H1 (cell line): ENCODE results near the gene ABCC6. TPM values are rescaled to one million over a fixed set of nuclear protein-coding genes. Genes with fewer than 3 reads are reported as not detected.

Experiments
- CTCF ChIA-PET: fragments of 300-600 bp; sonication (Branson Sonifier 250); formaldehyde crosslinking; loops from one replicate; lab custom pipeline; 2021; ENCODE audit not compliant: partially characterized antibody; lab: Charles Lee
- POLR2A ChIA-PET: fragments of 300-600 bp; sonication (Branson Sonifier 250); formaldehyde crosslinking; loops from one replicate; lab custom pipeline; 2021; ENCODE audit warnings: inconsistent platforms; ENCODE audit not compliant: partially characterized antibody; lab: Charles Lee
- DNase-seq, 2 experiments: peaks; one replicate each; pipeline versions ENCODE4 v3.0.0 to v3.0.0-alpha.2; 2010 to 2022; ENCODE audit warnings: low spot score in 2 of 2, low read depth in 1 of 2, mixed read lengths in 1 of 2
- FAIRE-seq: peaks from 2 replicates; lab custom pipeline; 2011; peaks lifted over from hg19 to GRCh38; lab: Jason Lieb, UNC
- H2AFZ ChIP-seq: 2 replicates; pipeline ENCODE4 v1.8.1; 2012; ENCODE audit warnings: low read length, inconsistent platforms
- H2AK5ac ChIP-seq: 2 replicates; pipeline ENCODE4 v1.6.1; 2013; ENCODE audit warnings: low read depth, low read length
- H2BK120ac ChIP-seq: replicated peaks from 2 replicates; pipeline ENCODE3; 2013; ENCODE audit warnings: low read depth, low read length, inconsistent platforms
- H2BK12ac ChIP-seq: 2 replicates; pipeline ENCODE4 v1.6.1; 2013; ENCODE audit warnings: low read depth, low read length
- H2BK15ac ChIP-seq: 2 replicates; pipeline ENCODE4 v1.6.1; 2013; ENCODE audit warnings: low read length
- H2BK20ac ChIP-seq: 2 replicates; pipeline ENCODE4 v1.6.1; 2013; ENCODE audit warnings: low read length
- H2BK5ac ChIP-seq: 2 replicates; pipeline ENCODE4 v1.6.1; 2013; ENCODE audit warnings: low read depth, low read length
- H3K14ac ChIP-seq: 2 replicates; pipeline ENCODE4 v1.6.1; 2013; ENCODE audit warnings: inconsistent platforms; ENCODE audit not compliant: insufficient read length
- H3K18ac ChIP-seq: 2 replicates; pipeline ENCODE4 v1.6.1; 2013; ENCODE audit warnings: low read length; ENCODE audit errors: extremely low read depth
- H3K23ac ChIP-seq: 2 replicates; pipeline ENCODE4 v1.6.1; 2013; ENCODE audit warnings: inconsistent platforms; ENCODE audit not compliant: insufficient read length
- H3K23me2 ChIP-seq: 2 replicates; pipeline ENCODE4 v1.6.1; 2013; ENCODE audit warnings: low read depth, low read length
- H3K27ac ChIP-seq: 2 replicates; pipeline ENCODE4 v1.6.1; 2011; ENCODE audit warnings: low read depth, low read length, inconsistent platforms
- H3K27me3 ChIP-seq, 4 experiments: replicated peaks in 1 of 4; 1 replicate in 1 of 4; 2 replicates in 3 of 4; pipeline versions ENCODE4 v1.6.1 to v1.8.1; 2011 to 2013; ENCODE audit warnings: low read length in 3 of 4, mild to moderate bottlenecking in 3 of 4, inconsistent platforms in 2 of 4, mixed read lengths in 2 of 4, moderate library complexity in 1 of 4; ENCODE audit not compliant: control insufficient read depth in 3 of 4, insufficient read depth in 3 of 4; ENCODE audit errors: extremely low read depth in 1 of 4
- H3K36me3 ChIP-seq, 4 experiments: 2 replicates each; pipeline versions ENCODE4 v1.6.1 to v1.8.1; 2011 to 2013; ENCODE audit warnings: mild to moderate bottlenecking in 4 of 4, low read length in 3 of 4, moderate library complexity in 2 of 4, control low read depth in 1 of 4, inconsistent platforms in 1 of 4; ENCODE audit not compliant: insufficient read depth in 4 of 4, control insufficient read depth in 2 of 4
- H3K4ac ChIP-seq: replicated peaks from 2 replicates; pipeline ENCODE3; 2013; ENCODE audit warnings: low read length, low read depth, mixed read lengths, inconsistent platforms; ENCODE audit not compliant: insufficient read length
- H3K4me1 ChIP-seq, 4 experiments: replicated peaks in 1 of 4; 1 replicate in 1 of 4; 2 replicates in 3 of 4; pipeline versions ENCODE4 v1.6.1 to v1.8.1; 2011 to 2013; ENCODE audit warnings: low read length in 3 of 4, inconsistent platforms in 2 of 4, mixed read lengths in 1 of 4; ENCODE audit not compliant: insufficient read depth in 4 of 4, control insufficient read depth in 3 of 4
- H3K4me2 ChIP-seq, 2 experiments: 2 replicates each; pipeline versions ENCODE4 v1.6.1 to v1.8.1; 2011 to 2013; ENCODE audit warnings: low read depth in 2 of 2, low read length in 2 of 2, control low read depth in 1 of 2, inconsistent platforms in 1 of 2, mild to moderate bottlenecking in 1 of 2; ENCODE audit not compliant: insufficient read depth in 1 of 2
- H3K4me3 ChIP-seq, 4 experiments: fragments of 200-600, 300-600 bp in 1 of 4; sonication (generic), shearing (Covaris generic), sonication (Bioruptor Twin) in 1 of 4; 2 replicates each; pipeline versions ENCODE4 v1.5.1 to v1.8.1; 2011 to 2016; ENCODE audit warnings: low read length in 4 of 4, low read depth in 3 of 4, control low read depth in 2 of 4, inconsistent platforms in 2 of 4, mild to moderate bottlenecking in 2 of 4, mixed read lengths in 1 of 4, moderate library complexity in 1 of 4; ENCODE audit not compliant: insufficient read depth in 2 of 4; ENCODE audit errors: extremely low read depth in 1 of 4
- H3K56ac ChIP-seq: replicated peaks from 2 replicates; pipeline ENCODE3; 2013; ENCODE audit warnings: low read depth, mild to moderate bottlenecking, mixed read lengths, low read length, inconsistent platforms; ENCODE audit not compliant: insufficient read length
- H3K79me1 ChIP-seq: 2 replicates; pipeline ENCODE4 v1.6.1; 2013; ENCODE audit warnings: low read depth, low read length, control low read depth
- H3K79me2 ChIP-seq, 2 experiments: 2 replicates each; pipeline versions ENCODE4 v1.6.1 to v1.8.1; 2012 to 2013; ENCODE audit warnings: low read length in 2 of 2, mild to moderate bottlenecking in 2 of 2, inconsistent platforms in 1 of 2; ENCODE audit not compliant: insufficient read depth in 2 of 2, control insufficient read depth in 1 of 2
- H3K9ac ChIP-seq, 4 experiments: replicated peaks in 1 of 4; 1 replicate in 1 of 4; 2 replicates in 3 of 4; pipeline versions ENCODE4 v1.6.1 to v1.8.1; 2011 to 2013; ENCODE audit warnings: low read depth in 3 of 4, low read length in 3 of 4, control low read depth in 2 of 4, mild to moderate bottlenecking in 2 of 4, moderate library complexity in 2 of 4, inconsistent platforms in 1 of 4; ENCODE audit errors: extremely low read depth in 1 of 4
- H3K9me3 ChIP-seq, 2 experiments: 2 replicates each; pipeline versions ENCODE4 v1.6.1 to v1.8.1; 2012 to 2013; ENCODE audit warnings: mild to moderate bottlenecking in 2 of 2, moderate library complexity in 2 of 2, control low read depth in 1 of 2, inconsistent platforms in 1 of 2, low read depth in 1 of 2, low read length in 1 of 2, mixed read lengths in 1 of 2; ENCODE audit not compliant: insufficient read depth in 2 of 2
- H4K20me1 ChIP-seq, 2 experiments: replicated peaks in 1 of 2; 2 replicates each; pipeline versions ENCODE3 to v1.8.1; 2011 to 2013; ENCODE audit warnings: inconsistent platforms in 2 of 2, low read length in 2 of 2, mild to moderate bottlenecking in 1 of 2; ENCODE audit not compliant: insufficient read depth in 2 of 2, control insufficient read depth in 1 of 2
- H4K5ac ChIP-seq: 2 replicates; pipeline ENCODE4 v1.6.1; 2013; ENCODE audit warnings: low read length, low read depth, mixed read lengths, inconsistent platforms; ENCODE audit not compliant: insufficient read length
- H4K8ac ChIP-seq: 2 replicates; pipeline ENCODE4 v1.8.0; 2013; ENCODE audit warnings: mild to moderate bottlenecking, moderate library complexity, low read length, inconsistent platforms; ENCODE audit not compliant: insufficient read depth; ENCODE audit errors: extremely low read depth
- H4K91ac ChIP-seq: replicated peaks from 2 replicates; pipeline ENCODE3; 2013; ENCODE audit warnings: low read length, mixed read lengths, inconsistent platforms; ENCODE audit not compliant: insufficient read length
- CHD1 ChIP-seq: IDR thresholded peaks from 2 replicates; pipeline ENCODE4 v1.6.1; 2012; ENCODE audit warnings: low read depth, low read length, improper control_type of control experiment
- GTF2F1 ChIP-seq: IDR thresholded peaks from 2 replicates; pipeline ENCODE4 v1.6.1; 2012; ENCODE audit warnings: low read depth, low read length, improper control_type of control experiment, borderline replicate concordance
- HDAC2 ChIP-seq, 2 experiments: fragments of 300-600 bp in 1 of 2; sonication (generic) in 1 of 2; IDR thresholded peaks; 2 replicates each; pipeline ENCODE4 v1.6.1; 2011 to 2012; ENCODE audit warnings: low read depth in 2 of 2, low read length in 2 of 2, mild to moderate bottlenecking in 2 of 2, moderate library complexity in 2 of 2, borderline replicate concordance in 1 of 2, inconsistent platforms in 1 of 2
- HDAC6 ChIP-seq: IDR thresholded peaks from one replicate; pipeline ENCODE4 v1.7.1; 2012; ENCODE audit warnings: low read depth, mild to moderate bottlenecking, inconsistent platforms, low read length, moderate library complexity
- KDM4A ChIP-seq: IDR thresholded peaks from one replicate; pipeline ENCODE4 v1.7.1; 2012; ENCODE audit warnings: low read depth, mild to moderate bottlenecking, moderate library complexity, low read length, inconsistent platforms; ENCODE audit not compliant: severe bottlenecking
- MAX ChIP-seq: IDR thresholded peaks from 2 replicates; pipeline ENCODE4 v1.6.1; 2012; ENCODE audit warnings: inconsistent platforms
- RAD21 ChIP-seq, 2 experiments: IDR thresholded peaks in 1 of 2; conservative IDR thresholded peaks in 1 of 2; 2 replicates each; pipeline ENCODE4 v1.6.1; 2011; ENCODE audit warnings: low read depth in 2 of 2, low read length in 2 of 2, improper control_type of control experiment in 1 of 2, inconsistent platforms in 1 of 2, mild to moderate bottlenecking in 1 of 2, moderate library complexity in 1 of 2
- SIN3A ChIP-seq, 2 experiments: IDR thresholded peaks in 1 of 2; conservative IDR thresholded peaks in 1 of 2; 2 replicates each; pipeline ENCODE4 v1.6.1; 2011 to 2012; ENCODE audit warnings: low read length in 2 of 2, improper control_type of control experiment in 1 of 2, low read depth in 1 of 2, mild to moderate bottlenecking in 1 of 2
- SP2 ChIP-seq: IDR thresholded peaks from 2 replicates; pipeline ENCODE4 v1.6.1; 2012; ENCODE audit warnings: mild to moderate bottlenecking, low read length, inconsistent platforms
- USF2 ChIP-seq: IDR thresholded peaks from 2 replicates; pipeline ENCODE4 v1.6.1; 2011; ENCODE audit warnings: low read length, improper control_type of control experiment
- WGBS, 2 experiments: shearing (Covaris generic) in 1 of 2; methylation state at CpG; one replicate each; pipeline versions ENCODE4 v1.1.6 to v1.1.7; 2013 to 2015; ENCODE audit warnings: low lambda C conversion rate in 2 of 2, mixed read lengths in 2 of 2, inconsistent platforms in 1 of 2, low coverage in 1 of 2, missing lambda C conversion rate in 1 of 2; ENCODE audit not compliant: insufficient replicate concordance in 2 of 2, insufficient coverage in 1 of 2, insufficient read length in 1 of 2; ENCODE audit errors: extremely low coverage in 1 of 2, missing lambda C conversion rate in 1 of 2; 5-methylcytosine and 5-hydroxymethylcytosine counted together
- polyA plus RNA-seq, 7 experiments: library from polyadenylated mRNA; depleted of rRNA in 3 of 7; stranded (reverse) in 5 of 7; unstranded in 2 of 7; fragments of >200 nt in 5 of 7; fragments of 200-250 nt in 2 of 7; gene quantifications; 1 replicate in 5 of 7; 2 replicates in 1 of 7; 4 replicates in 1 of 7; pipeline versions ENCODE4 v1.2.1 to v1.2.3, GENCODE V29; 2011 to 2013; ENCODE audit warnings: missing spikeins in 2 of 7, mixed read lengths in 2 of 7
- total RNA-seq: library from RNA; stranded (reverse); fragmentation: NEBNext Ultra II Directional; extraction: Animal tissue kit (Norgen Biotek cat#: 25700); gene quantifications from 2 replicates; pipeline ENCODE4 v1.2.1, GENCODE V29; 2021

Gene ABCC6
- total and polyA plus RNA-seq, 2 of the 8 experiments (the other 6 are each of a cell fraction or from before 2014, with no cell fraction given): 1.6 to 1.8 TPM

GRCh38 chr16:16100631-16101030 is 122.7 kb downstream of the ABCC6 start:
- no peak overlapping the region for H4K8ac ChIP-seq
- peaks cover 13 to 40% (median 29%) of the 10 kb centered on the region in 4 experiments; a peak in 7 of 8 replicates for H3K36me3 ChIP-seq
- no peak overlapping the region for H2BK15ac ChIP-seq
- no peak overlapping the region for H3K14ac ChIP-seq
- no peaks in the 10 kb centered on the region; a peak in 1 of 4 replicates for H3K79me2 ChIP-seq
- H3K27ac ChIP-seq: no peak overlapping the region
- no peak overlapping the region for H3K23ac ChIP-seq
- no peak for FAIRE-seq
- no peaks in the 10 kb centered on the region for H3K23me2 ChIP-seq
- no peak overlapping the region for H2BK12ac ChIP-seq
- H3K27me3 ChIP-seq: no peaks in the 10 kb centered on the region
- WGBS, 2 experiments: 93% methylated on average over 8 of the region's 8 CpGs; no CpG with 5 or more reads in 1 of the 2 experiments
- TF ChIP-seq HDAC2 (IDR thresholded peaks at IDR 0.05; ENCODE audit: borderline replicate concordance in 1 of 2, low read depth in 2 of 2, low read length in 2 of 2) (no peak), GTF2F1 (no peak), CHD1 (no peak), USF2 (no peak), KDM4A (no peak), HDAC6 (no peak), SIN3A (conservative IDR thresholded peaks at IDR 0.05 in 1 of 2, IDR thresholded peaks at IDR 0.05 in 1 of 2; ENCODE audit: low read depth in 1 of 2, low read length in 2 of 2) (no peak), MAX (no peak), RAD21 (IDR thresholded peaks at IDR 0.05 in 1 of 2, conservative IDR thresholded peaks at IDR 0.05 in 1 of 2; ENCODE audit: low read depth in 2 of 2, low read length in 2 of 2) (no peak), SP2 (no peak)
- H2BK5ac ChIP-seq: no peak overlapping the region
- no peak overlapping the region for H3K18ac ChIP-seq
- H2AFZ ChIP-seq: no peak overlapping the region
- H3K56ac ChIP-seq: no peak overlapping the region
- no peak overlapping the region for H3K4me3 ChIP-seq
- ChIA-PET CTCF (interaction anchor here (0.8 to 1.8 kb wide), 2 partner anchors 10 to 15 kb away, joined by 3 to 4 read pairs; no protein-coding TSS in a partner anchor), POLR2A (no interaction called here)
- H3K9me3 ChIP-seq: no peaks in the 10 kb centered on the region
- no peak overlapping the region for H3K9ac ChIP-seq
- H3K4me2 ChIP-seq: no peak overlapping the region
- H2BK20ac ChIP-seq: no peak overlapping the region
- H3K79me1 ChIP-seq: peaks cover 3% of the 10 kb centered on the region; the same call in 1 of the 2 replicates
- H2BK120ac ChIP-seq: no peak overlapping the region
- no peak overlapping the region for H3K4ac ChIP-seq
- peaks cover 4 to 6% of the 10 kb centered on the region in 2 experiments for H4K20me1 ChIP-seq
- no peak overlapping the region for H4K5ac ChIP-seq
- H4K91ac ChIP-seq: no peak overlapping the region
- DNase-seq: no peak
- H3K4me1 ChIP-seq: no peaks in the 10 kb centered on the region
- H2AK5ac ChIP-seq: no peak overlapping the region
